HEK293 (cell line): ENCODE data around the gene RP2.
A peak's percentile ranks its signal among the peaks of the same experiment; 100 is the strongest.

Source experiments
- BCL11A ChIP-seq: fragments of 450-650 bp; formaldehyde crosslinking; IDR thresholded peaks from 2 replicates; pipeline ENCODE4 v1.5.1; 2016; ENCODE audit warnings: low read depth, missing biosample characterization, missing genetic modification characterization
- EGR2 ChIP-seq: fragments of 450-650 bp; formaldehyde crosslinking; IDR thresholded peaks from 2 replicates; pipeline ENCODE4 v1.5.1; 2016; ENCODE audit warnings: low read depth, missing biosample characterization, missing genetic modification characterization
- GFI1B ChIP-seq: fragments of 450-650 bp; formaldehyde crosslinking; IDR thresholded peaks from 2 replicates; pipeline ENCODE4 v1.5.1; 2016; ENCODE audit warnings: missing biosample characterization, missing genetic modification characterization
- GLIS1 ChIP-seq: fragments of 450-650 bp; formaldehyde crosslinking; IDR thresholded peaks from 2 replicates; pipeline ENCODE4 v1.5.1; 2016; ENCODE audit warnings: missing biosample characterization, missing genetic modification characterization
- HIC1 ChIP-seq: fragments of 450-650 bp; formaldehyde crosslinking; IDR thresholded peaks from 2 replicates; pipeline ENCODE4 v1.5.1; 2016; ENCODE audit warnings: missing biosample characterization, missing genetic modification characterization
- KLF17 ChIP-seq: fragments of 450-650 bp; formaldehyde crosslinking; IDR thresholded peaks from 2 replicates; pipeline ENCODE4 v1.5.1; 2016; ENCODE audit warnings: missing biosample characterization, missing genetic modification characterization
- KLF8 ChIP-seq: fragments of 450-650 bp; formaldehyde crosslinking; IDR thresholded peaks from 2 replicates; pipeline ENCODE4 v1.5.1; 2016; ENCODE audit warnings: missing biosample characterization, missing genetic modification characterization
- YY1 ChIP-seq: fragments of 450-650 bp; formaldehyde crosslinking; IDR thresholded peaks from 2 replicates; pipeline ENCODE4 v1.5.1; 2018; ENCODE audit warnings: missing biosample characterization, missing genetic modification characterization
- ZBTB11 ChIP-seq: fragments of 450-650 bp; formaldehyde crosslinking; conservative IDR thresholded peaks from 2 replicates; pipeline ENCODE4 v1.5.1; 2016; ENCODE audit warnings: low read depth, missing biosample characterization, missing genetic modification characterization
- ZBTB48 ChIP-seq: fragments of 450-650 bp; formaldehyde crosslinking; IDR thresholded peaks from 2 replicates; pipeline ENCODE4 v1.5.1; 2016; ENCODE audit warnings: missing biosample characterization, missing genetic modification characterization
- ZBTB8A ChIP-seq: fragments of 450-650 bp; formaldehyde crosslinking; IDR thresholded peaks from 2 replicates; pipeline ENCODE4 v1.5.1; 2016; ENCODE audit warnings: missing biosample characterization, missing genetic modification characterization
- ZFHX2 ChIP-seq: fragments of 450-650 bp; formaldehyde crosslinking; conservative IDR thresholded peaks from 2 replicates; pipeline ENCODE4 v1.5.1; 2016; ENCODE audit warnings: missing biosample characterization, missing genetic modification characterization
- ZNF274 ChIP-seq, 2 experiments: fragments of 200-500 bp in 1 of 2; fragments of 450-650 bp in 1 of 2; sonication (Bioruptor generic) in 1 of 2; formaldehyde crosslinking in 1 of 2; IDR thresholded peaks; 2 replicates each; pipeline versions ENCODE4 v1.5.1 to v1.6.1; 2014 to 2016; ENCODE audit warnings: borderline replicate concordance in 1 of 2, inconsistent platforms in 1 of 2, low read length in 1 of 2, missing biosample characterization in 1 of 2, missing genetic modification characterization in 1 of 2
- ZNF335 ChIP-seq: fragments of 450-650 bp; formaldehyde crosslinking; conservative IDR thresholded peaks from 2 replicates; pipeline ENCODE4 v1.5.1; 2016; ENCODE audit warnings: missing biosample characterization, missing genetic modification characterization
- ZNF341 ChIP-seq: fragments of 450-650 bp; formaldehyde crosslinking; IDR thresholded peaks from 2 replicates; pipeline ENCODE4; 2016; ENCODE audit warnings: low read depth, missing biosample characterization, missing genetic modification characterization
- ZNF423 ChIP-seq: fragments of 450-650 bp; formaldehyde crosslinking; IDR thresholded peaks from 2 replicates; pipeline ENCODE4 v1.5.1; 2016; ENCODE audit warnings: missing biosample characterization, missing genetic modification characterization
- ZNF510 ChIP-seq: fragments of 450-650 bp; formaldehyde crosslinking; IDR thresholded peaks from 2 replicates; pipeline ENCODE4 v1.5.1; 2018; ENCODE audit warnings: mild to moderate bottlenecking, missing genetic modification characterization, missing biosample characterization; ENCODE audit not compliant: insufficient replicate concordance
- ZNF610 ChIP-seq: fragments of 450-650 bp; formaldehyde crosslinking; IDR thresholded peaks from 2 replicates; pipeline ENCODE4 v1.5.1; 2016; ENCODE audit warnings: missing biosample characterization, missing genetic modification characterization, borderline replicate concordance
- ZXDB ChIP-seq: fragments of 450-650 bp; formaldehyde crosslinking; IDR thresholded peaks from 2 replicates; pipeline ENCODE4 v1.5.1; 2016; ENCODE audit warnings: missing biosample characterization, missing genetic modification characterization
- TF ChIP-seq, protein P1 (sequence below): fragments of 450-650 bp; formaldehyde crosslinking; IDR thresholded peaks from 2 replicates; pipeline ENCODE4 v1.5.1; 2016; ENCODE audit warnings: missing biosample characterization, missing genetic modification characterization
- TF ChIP-seq, protein P2 (sequence below): fragments of 450-650 bp; formaldehyde crosslinking; optimal IDR thresholded peaks from 2 replicates; pipeline ENCODE3; 2016; ENCODE audit warnings: missing biosample characterization, mild to moderate bottlenecking, missing genetic modification characterization
- TF ChIP-seq, protein P3 (sequence below): fragments of 450-650 bp; formaldehyde crosslinking; IDR thresholded peaks from 2 replicates; pipeline ENCODE4 v1.5.1; 2016; ENCODE audit warnings: missing biosample characterization, missing genetic modification characterization
- TF ChIP-seq, protein P4 (sequence below): fragments of 450-650 bp; formaldehyde crosslinking; IDR thresholded peaks from 2 replicates; pipeline ENCODE4 v1.5.1; 2017; ENCODE audit warnings: missing biosample characterization, missing genetic modification characterization

The RP2 gene

DNA sequence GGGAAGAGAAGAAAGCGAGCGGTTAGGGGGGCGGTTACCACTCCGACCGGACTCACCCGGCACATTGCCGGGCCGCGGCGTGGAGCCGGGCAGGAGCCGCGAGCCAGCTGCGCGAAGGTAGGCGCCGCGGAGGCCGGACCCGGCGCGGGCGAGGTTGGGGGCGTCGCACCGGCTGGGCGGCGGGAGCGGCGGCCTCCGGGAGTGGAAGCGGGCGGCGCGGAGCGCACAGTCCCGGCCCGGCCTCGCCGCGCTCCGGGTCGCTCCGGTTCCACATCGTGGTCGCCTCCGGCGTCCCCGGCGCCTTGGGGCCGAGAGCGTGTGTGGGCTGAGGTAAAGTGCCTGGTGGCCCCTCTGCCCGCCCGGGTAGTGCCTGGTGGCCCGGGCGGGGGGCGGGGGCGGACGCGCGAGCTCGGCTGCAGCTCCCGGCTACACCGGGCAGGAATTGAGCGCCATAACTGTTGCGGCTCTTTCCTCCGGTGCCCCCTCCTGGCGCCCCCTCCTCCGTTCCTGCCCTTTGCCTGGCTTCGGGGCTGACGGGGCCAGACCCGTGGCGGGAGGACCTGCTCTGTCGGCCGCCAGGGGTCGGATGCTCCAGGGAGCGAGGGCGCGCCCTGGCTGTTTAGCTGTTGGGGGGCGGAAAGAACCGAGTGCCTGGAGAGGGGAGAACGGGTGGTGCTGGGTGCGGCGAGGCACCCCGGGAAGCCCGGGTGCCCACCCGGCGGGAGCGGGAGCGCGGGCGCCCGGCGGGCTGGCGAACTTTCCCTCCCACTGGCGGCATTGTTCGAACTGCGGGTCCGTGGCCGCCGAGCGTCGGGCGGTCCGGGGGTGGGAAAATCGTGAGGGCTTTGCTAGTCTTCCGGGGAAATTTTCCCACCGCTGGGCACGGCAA lies 76.0 kb downstream of the RP2 start (continued):
- TF ChIP-seq, protein P1, sequence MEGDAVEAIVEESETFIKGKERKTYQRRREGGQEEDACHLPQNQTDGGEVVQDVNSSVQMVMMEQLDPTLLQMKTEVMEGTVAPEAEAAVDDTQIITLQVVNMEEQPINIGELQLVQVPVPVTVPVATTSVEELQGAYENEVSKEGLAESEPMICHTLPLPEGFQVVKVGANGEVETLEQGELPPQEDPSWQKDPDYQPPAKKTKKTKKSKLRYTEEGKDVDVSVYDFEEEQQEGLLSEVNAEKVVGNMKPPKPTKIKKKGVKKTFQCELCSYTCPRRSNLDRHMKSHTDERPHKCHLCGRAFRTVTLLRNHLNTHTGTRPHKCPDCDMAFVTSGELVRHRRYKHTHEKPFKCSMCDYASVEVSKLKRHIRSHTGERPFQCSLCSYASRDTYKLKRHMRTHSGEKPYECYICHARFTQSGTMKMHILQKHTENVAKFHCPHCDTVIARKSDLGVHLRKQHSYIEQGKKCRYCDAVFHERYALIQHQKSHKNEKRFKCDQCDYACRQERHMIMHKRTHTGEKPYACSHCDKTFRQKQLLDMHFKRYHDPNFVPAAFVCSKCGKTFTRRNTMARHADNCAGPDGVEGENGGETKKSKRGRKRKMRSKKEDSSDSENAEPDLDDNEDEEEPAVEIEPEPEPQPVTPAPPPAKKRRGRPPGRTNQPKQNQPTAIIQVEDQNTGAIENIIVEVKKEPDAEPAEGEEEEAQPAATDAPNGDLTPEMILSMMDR = peak; percentile 97
- TF ChIP-seq HIC1 (tag by site-specific recombination) (peak; percentile 50; the same call in 1 of the 2 replicates), ZNF610 (no peak), ZBTB48 (peak; percentile 85), ZBTB8A (peak; percentile 90), ZXDB (peak; percentile 19; the same call in 1 of the 2 replicates), ZNF274 (IDR thresholded peaks at IDR 0.05; ENCODE audit: low read length) (no peak), ZNF274 (tag by site-specific recombination; IDR thresholded peaks at IDR 0.05; ENCODE audit: borderline replicate concordance) (no peak), GFI1B (tag by site-specific recombination) (no peak), ZNF335 (tag by site-specific recombination) (peak; percentile 78), ZFHX2 (tag by site-specific recombination) (peak; percentile 46; the same call in 1 of the 2 replicates), BCL11A (tag by site-specific recombination) (0 out of 2 replicates have a peak, but pooled peaks have one; percentile 42), ZNF341 (tag by site-specific recombination) (peak; percentile 83), YY1 (tag by site-specific recombination) (no peak), GLIS1 (peak; percentile 47; the same call in 1 of the 2 replicates), EGR2 (peak; percentile 43; the same call in 1 of the 2 replicates), ZNF510 (tag by site-specific recombination) (no peak), KLF17 (0 out of 2 replicates have a peak, but pooled peaks have one; percentile 40), ZNF423 (tag by site-specific recombination) (peak; percentile 89), KLF8 (tag by site-specific recombination) (0 out of 2 replicates have a peak, but pooled peaks have one; percentile 53), ZBTB11 (tag by site-specific recombination) (peak; percentile 39; the same call in 1 of the 2 replicates)
- TF ChIP-seq, protein P2, sequence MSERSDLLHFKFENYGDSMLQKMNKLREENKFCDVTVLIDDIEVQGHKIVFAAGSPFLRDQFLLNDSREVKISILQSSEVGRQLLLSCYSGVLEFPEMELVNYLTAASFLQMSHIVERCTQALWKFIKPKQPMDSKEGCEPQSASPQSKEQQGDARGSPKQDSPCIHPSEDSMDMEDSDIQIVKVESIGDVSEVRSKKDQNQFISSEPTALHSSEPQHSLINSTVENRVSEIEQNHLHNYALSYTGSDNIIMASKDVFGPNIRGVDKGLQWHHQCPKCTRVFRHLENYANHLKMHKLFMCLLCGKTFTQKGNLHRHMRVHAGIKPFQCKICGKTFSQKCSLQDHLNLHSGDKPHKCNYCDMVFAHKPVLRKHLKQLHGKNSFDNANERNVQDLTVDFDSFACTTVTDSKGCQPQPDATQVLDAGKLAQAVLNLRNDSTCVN (tag by site-specific recombination) = peak; percentile 86
- TF ChIP-seq, protein P3, sequence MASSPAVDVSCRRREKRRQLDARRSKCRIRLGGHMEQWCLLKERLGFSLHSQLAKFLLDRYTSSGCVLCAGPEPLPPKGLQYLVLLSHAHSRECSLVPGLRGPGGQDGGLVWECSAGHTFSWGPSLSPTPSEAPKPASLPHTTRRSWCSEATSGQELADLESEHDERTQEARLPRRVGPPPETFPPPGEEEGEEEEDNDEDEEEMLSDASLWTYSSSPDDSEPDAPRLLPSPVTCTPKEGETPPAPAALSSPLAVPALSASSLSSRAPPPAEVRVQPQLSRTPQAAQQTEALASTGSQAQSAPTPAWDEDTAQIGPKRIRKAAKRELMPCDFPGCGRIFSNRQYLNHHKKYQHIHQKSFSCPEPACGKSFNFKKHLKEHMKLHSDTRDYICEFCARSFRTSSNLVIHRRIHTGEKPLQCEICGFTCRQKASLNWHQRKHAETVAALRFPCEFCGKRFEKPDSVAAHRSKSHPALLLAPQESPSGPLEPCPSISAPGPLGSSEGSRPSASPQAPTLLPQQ (tag by site-specific recombination) = no peak
- TF ChIP-seq, protein P4, sequence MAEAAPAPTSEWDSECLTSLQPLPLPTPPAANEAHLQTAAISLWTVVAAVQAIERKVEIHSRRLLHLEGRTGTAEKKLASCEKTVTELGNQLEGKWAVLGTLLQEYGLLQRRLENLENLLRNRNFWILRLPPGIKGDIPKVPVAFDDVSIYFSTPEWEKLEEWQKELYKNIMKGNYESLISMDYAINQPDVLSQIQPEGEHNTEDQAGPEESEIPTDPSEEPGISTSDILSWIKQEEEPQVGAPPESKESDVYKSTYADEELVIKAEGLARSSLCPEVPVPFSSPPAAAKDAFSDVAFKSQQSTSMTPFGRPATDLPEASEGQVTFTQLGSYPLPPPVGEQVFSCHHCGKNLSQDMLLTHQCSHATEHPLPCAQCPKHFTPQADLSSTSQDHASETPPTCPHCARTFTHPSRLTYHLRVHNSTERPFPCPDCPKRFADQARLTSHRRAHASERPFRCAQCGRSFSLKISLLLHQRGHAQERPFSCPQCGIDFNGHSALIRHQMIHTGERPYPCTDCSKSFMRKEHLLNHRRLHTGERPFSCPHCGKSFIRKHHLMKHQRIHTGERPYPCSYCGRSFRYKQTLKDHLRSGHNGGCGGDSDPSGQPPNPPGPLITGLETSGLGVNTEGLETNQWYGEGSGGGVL = peak; percentile 67
